Sigmoid colon (tissue), 4 donors: Measurements from ENCODE around the gene PCDHGA12.
"Not testable (repeated sequence)": the region's sequence is repeated elsewhere in the genome, so short reads cannot be mapped to it uniquely, and the experiment has no call there.

Experiments
- CTCF ChIP-seq, 4 experiments: fragments of 450-650 bp in 3 of 4; fragments of 200-600 bp in 1 of 4; IDR thresholded peaks; one replicate each; pipeline ENCODE4 v1.5.1; 2016 to 2019; ENCODE audit warnings: antibody characterized with exemption in 4 of 4, mild to moderate bottlenecking in 3 of 4, moderate library complexity in 2 of 4
- EP300 ChIP-seq, 4 donors: sonication (generic); formaldehyde crosslinking; IDR thresholded peaks; one replicate each; pipeline ENCODE4 v1.6.1; 2017; ENCODE audit warnings: antibody characterized with exemption in 4 of 4
- POLR2A ChIP-seq, 2 donors: fragments of 450-650 bp; IDR thresholded peaks; one replicate each; pipeline ENCODE4 v1.6.1; 2016; ENCODE audit warnings: antibody characterized with exemption in 2 of 2, mild to moderate bottlenecking in 2 of 2, moderate library complexity in 2 of 2
- POLR2AphosphoS5 ChIP-seq, 4 donors: sonication (generic); formaldehyde crosslinking; IDR thresholded peaks; one replicate each; pipeline ENCODE4 v1.6.1; 2017; ENCODE audit warnings: antibody characterized with exemption in 4 of 4

- peak; percentile 43 to 51 (median 46) for TF ChIP-seq CTCF (IDR thresholded peaks at IDR 0.05)
- TF ChIP-seq EP300, POLR2AphosphoS5, POLR2A (IDR thresholded peaks at IDR 0.05): not testable (repeated sequence)
These were observed 12.7 kb upstream of the PCDHGA12 start, which contains the start of gene PCDHGB7 for GRCh38 chr5:141417494-141418172.
